ENCODE data around the gene GAMT. TPM values are rescaled to one million over a fixed set of nuclear protein-coding genes. Genes with fewer than 3 reads are reported as not detected.

GAMT gene
- total RNA-seq, 1 donor from 2014 or later: 7.1 TPM

DNA sequence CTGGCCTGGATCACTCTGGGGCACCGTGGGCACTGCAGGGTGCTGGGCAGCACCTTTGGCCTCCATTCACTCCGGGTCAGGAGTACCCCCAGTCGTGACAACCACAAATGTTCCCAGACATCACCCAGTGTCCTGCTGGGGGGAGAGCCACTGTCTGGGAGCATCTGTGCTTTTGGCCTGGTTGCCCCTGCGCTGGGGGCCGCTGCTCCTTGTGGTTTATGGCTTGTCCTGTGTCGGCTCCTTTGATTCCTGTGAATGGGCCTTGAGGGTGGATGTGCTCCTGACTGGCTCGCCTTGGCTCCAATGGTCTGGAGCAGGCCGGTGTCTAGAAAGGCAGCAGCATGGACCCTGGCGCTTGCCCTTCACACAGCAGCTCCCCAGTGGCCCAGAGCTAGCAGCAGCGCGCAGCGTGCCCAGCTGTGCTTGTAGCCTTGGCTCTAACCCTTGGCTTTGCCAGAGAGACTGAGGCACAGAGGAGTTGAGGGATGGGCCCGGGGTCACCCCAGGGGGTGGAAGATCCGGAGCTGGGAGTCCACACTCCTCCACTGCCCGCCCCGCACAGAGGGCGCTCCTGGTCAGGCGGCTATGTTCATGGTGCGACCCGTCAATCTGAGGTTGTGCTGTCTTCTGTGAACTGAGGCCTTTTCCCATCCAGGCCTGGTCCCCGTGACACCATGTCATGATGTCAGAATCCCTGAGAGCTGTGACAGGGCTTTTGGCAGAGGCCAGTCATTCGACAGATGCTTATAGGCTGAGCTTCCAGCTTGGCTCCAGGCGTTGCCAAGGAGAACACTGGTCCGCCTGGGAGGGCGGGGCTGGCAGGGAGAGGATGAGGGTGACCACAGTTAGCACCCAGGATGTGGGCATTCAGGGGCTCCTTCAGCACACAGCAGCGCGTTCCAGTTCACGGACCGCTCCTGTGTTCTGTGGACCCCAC is 10.2 kb upstream of the GAMT start:
- intact Hi-C loops (cut with DNase I): no loop called here
- H3K27ac ChIP-seq: peak overlapping the region; percentile 17
- H3K27me3 ChIP-seq: no peaks in the 10 kb centered on the region
- peaks cover 5% of the 10 kb centered on the region for H3K36me3 ChIP-seq
- ATAC-seq (no peak), DNase-seq (no peak)
- H3K4me1 ChIP-seq: peaks cover 72% of the 10 kb centered on the region
- no peaks in the 10 kb centered on the region for H3K9me3 ChIP-seq
- TF ChIP-seq, protein P1, sequence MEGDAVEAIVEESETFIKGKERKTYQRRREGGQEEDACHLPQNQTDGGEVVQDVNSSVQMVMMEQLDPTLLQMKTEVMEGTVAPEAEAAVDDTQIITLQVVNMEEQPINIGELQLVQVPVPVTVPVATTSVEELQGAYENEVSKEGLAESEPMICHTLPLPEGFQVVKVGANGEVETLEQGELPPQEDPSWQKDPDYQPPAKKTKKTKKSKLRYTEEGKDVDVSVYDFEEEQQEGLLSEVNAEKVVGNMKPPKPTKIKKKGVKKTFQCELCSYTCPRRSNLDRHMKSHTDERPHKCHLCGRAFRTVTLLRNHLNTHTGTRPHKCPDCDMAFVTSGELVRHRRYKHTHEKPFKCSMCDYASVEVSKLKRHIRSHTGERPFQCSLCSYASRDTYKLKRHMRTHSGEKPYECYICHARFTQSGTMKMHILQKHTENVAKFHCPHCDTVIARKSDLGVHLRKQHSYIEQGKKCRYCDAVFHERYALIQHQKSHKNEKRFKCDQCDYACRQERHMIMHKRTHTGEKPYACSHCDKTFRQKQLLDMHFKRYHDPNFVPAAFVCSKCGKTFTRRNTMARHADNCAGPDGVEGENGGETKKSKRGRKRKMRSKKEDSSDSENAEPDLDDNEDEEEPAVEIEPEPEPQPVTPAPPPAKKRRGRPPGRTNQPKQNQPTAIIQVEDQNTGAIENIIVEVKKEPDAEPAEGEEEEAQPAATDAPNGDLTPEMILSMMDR (IDR thresholded peaks at IDR 0.05): no peak
- H3K4me3 ChIP-seq: no peak overlapping the region

DNA sequence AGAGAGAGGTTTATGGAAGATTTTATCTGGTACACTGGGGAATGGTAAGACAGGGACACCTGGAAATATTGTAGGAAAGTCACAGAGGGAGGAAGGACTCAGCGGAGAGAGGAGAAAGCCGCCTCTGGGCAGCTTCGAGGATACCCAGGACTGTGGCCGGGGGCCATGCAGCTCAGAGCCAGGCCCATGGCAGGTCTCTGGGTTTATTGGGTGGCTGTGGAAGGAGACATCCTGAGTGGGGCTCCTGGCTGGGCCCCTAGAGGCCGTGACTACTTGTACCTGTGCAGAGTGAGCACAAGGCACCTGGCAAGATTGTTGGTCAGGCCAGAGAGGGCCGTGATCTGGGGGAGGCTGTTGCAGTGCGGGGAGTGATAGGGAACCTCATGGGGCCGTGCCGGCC is 9.4 kb upstream of the GAMT start:
- peak overlapping the region; percentile 95 for H3K27ac ChIP-seq
- no peak for ATAC-seq

DNA sequence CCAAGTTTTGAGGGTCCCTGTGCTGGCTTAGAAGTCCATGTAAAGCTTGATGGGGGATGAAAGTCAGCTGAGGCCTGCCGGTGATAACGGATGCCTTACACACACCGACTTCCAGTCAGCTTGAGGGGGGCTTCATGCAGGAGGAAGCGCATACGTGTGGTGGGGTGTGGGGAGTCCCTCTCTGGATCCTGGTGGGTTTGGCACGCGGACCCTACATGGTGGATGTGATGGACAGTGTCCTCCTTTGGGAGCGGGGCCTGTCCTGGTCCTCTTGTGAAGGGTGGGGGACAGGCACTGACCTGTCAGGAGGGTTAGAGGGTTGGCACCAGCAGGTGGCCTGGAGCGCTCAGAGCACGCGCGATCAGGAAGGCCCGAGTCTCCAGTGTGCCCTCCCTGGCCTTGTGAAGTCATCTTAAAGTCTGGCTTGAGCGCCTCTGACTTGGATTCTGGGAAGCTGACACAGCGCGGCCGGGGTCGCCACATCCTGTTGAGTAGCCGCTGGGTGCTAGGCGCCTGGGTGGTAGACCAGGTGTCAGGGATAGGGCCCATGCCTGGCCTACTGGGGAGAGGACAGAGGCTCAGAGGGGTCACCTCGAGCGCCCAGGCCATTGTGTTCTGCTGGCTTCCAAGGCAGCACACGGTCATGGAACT is 8.9 kb upstream of the GAMT start:
- ATAC-seq: no peak
- DNase-seq: no peak
- peak overlapping the region; percentile 94 for H3K4me3 ChIP-seq
- H3K27ac ChIP-seq: peak overlapping the region; percentile 95
- TF ChIP-seq, protein P1 (IDR thresholded peaks at IDR 0.05): no peak
- H3K9me3 ChIP-seq: no peaks in the 10 kb centered on the region
- intact Hi-C loops (cut with DNase I): no loop called here
- H3K4me1 ChIP-seq: peaks cover 60% of the 10 kb centered on the region
- H3K36me3 ChIP-seq: peaks cover 5% of the 10 kb centered on the region
- no peaks in the 10 kb centered on the region for H3K27me3 ChIP-seq

More for the DNA sequence above, 9.4 kb upstream of the GAMT start:
- no peak for DNase-seq
- no peaks in the 10 kb centered on the region for H3K9me3 ChIP-seq
- TF ChIP-seq, protein P1 (IDR thresholded peaks at IDR 0.05): no peak
- intact Hi-C loops (cut with DNase I): no loop called here
- H3K4me1 ChIP-seq: peaks cover 65% of the 10 kb centered on the region
- peaks cover 5% of the 10 kb centered on the region for H3K36me3 ChIP-seq
- H3K27me3 ChIP-seq: no peaks in the 10 kb centered on the region
- no peak overlapping the region for H3K4me3 ChIP-seq

DNA sequence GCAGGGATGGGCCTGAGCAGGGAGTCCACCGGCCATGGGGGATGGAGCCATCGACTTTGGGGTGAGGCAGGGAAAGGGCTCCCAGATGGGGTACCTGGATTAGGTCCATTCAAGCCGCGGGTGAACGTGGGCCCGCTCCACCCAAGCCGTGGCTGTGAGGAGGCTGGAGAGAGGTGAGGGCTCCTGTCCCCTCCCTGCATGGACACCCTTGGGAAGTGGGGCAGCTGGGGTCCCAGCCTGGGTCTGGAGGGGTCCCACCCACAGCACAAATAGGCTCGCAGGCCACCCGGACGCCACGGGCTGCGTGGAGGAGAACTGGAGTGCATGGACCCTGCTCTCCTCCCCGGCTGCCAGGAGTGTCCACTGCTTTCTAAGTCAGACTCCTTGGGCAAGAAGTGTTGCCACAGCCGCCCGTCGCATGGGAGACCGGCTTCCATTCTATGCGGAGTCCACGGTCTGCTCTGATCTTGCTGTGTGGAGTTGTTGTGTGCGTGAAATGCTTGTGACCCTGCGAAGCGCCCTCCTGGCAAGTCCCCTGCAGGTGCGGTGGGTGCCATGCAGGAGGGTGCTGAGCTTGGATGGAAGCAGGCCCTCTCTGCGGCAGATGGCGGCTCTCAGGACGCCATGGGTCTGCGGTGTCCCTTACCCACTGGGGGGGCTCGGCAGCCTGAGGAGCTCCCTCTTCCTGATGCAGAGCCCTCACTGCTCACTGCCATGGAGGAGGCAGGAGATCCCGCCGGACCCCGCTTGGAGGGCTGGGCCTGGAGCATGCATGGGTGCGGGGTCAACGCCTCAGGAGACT is 8.1 kb upstream of the GAMT start:
- Histone ChIP-seq H3K27ac (peak overlapping the region; percentile 95), H3K27me3 (no peaks in the 10 kb centered on the region), H3K4me3 (peak overlapping the region; percentile 94), H3K36me3 (peaks cover 5% of the 10 kb centered on the region), H3K9me3 (no peaks in the 10 kb centered on the region), H3K4me1 (peaks cover 53% of the 10 kb centered on the region)
- intact Hi-C loops (cut with DNase I): no loop called here
- ATAC-seq (no peak), DNase-seq (peak; percentile 75)
- TF ChIP-seq, protein P1 (IDR thresholded peaks at IDR 0.05): no peak

Measured in upper lobe of right lung (tissue), 1 donor.